HEK293 (cell line): Measurements from ENCODE around the gene TNKS1BP1.

Experiments
- ZBTB7A ChIP-seq: fragments of 450-650 bp; formaldehyde crosslinking; IDR thresholded peaks from 2 replicates; pipeline ENCODE4 v1.5.1; 2016; ENCODE audit warnings: low read depth, missing biosample characterization, missing genetic modification characterization
- ZNF140 ChIP-seq: fragments of 450-650 bp; formaldehyde crosslinking; IDR thresholded peaks from 2 replicates; pipeline ENCODE4 v1.5.1; 2016; ENCODE audit warnings: missing biosample characterization, missing genetic modification characterization
- ZNF391 ChIP-seq: fragments of 450-650 bp; formaldehyde crosslinking; IDR thresholded peaks from 2 replicates; pipeline ENCODE4 v1.5.1; 2016; ENCODE audit warnings: low read depth, missing biosample characterization, missing genetic modification characterization, borderline replicate concordance
- ZNF629 ChIP-seq: fragments of 450-650 bp; formaldehyde crosslinking; IDR thresholded peaks from 2 replicates; pipeline ENCODE4 v1.5.1; 2017; ENCODE audit warnings: missing biosample characterization, missing genetic modification characterization
- TF ChIP-seq, protein P1 (sequence below): fragments of 450-650 bp; formaldehyde crosslinking; IDR thresholded peaks from 2 replicates; pipeline ENCODE4 v1.5.1; 2016; ENCODE audit warnings: missing biosample characterization, missing genetic modification characterization, low read depth
- TF ChIP-seq, protein P2 (sequence below): fragments of 450-650 bp; formaldehyde crosslinking; IDR thresholded peaks from 2 replicates; pipeline ENCODE4 v1.5.1; 2016; ENCODE audit warnings: missing biosample characterization, missing genetic modification characterization
- TF ChIP-seq, protein P3 (sequence below): fragments of 450-650 bp; formaldehyde crosslinking; IDR thresholded peaks from 2 replicates; pipeline ENCODE4 v1.5.0; 2017; ENCODE audit warnings: missing biosample characterization, missing genetic modification characterization, borderline replicate concordance
- TF ChIP-seq, protein P4 (sequence below): IDR thresholded peaks from 2 replicates; pipeline ENCODE4 v1.6.1; 2011; ENCODE audit warnings: mild to moderate bottlenecking, low read depth, low read length, borderline replicate concordance
- TF ChIP-seq, protein P5 (sequence below): fragments of 450-650 bp; formaldehyde crosslinking; IDR thresholded peaks from 2 replicates; pipeline ENCODE4 v1.5.1; 2016; ENCODE audit warnings: missing biosample characterization, missing genetic modification characterization

DNA sequence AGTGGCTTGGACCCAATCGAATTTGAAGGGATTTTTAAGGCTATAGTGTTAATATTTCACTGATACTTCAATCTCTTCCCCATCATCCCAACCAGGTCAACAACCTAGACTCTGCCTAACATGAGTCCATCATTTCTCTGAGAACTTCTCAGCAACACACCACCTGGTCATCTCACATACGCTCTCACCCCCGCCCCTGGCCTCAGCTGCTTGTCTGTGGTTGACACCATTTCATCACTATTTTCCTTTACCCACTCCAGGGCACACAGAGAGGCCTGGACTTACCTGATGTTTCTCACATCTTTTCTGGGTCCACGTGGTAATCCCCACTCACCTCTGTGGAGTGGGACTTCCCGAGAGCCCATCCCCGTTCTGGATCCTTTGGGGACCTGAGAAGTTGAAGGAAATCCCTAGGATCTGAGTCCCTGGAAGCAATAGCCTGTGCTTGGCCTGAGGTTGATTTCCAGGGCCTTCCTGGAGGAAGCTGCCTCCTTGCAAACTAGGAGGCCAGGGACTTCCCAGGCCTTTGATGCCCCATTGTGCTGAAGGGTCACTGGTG, 16.6 kb upstream of the TNKS1BP1 start:
- TF ChIP-seq, protein P1, sequence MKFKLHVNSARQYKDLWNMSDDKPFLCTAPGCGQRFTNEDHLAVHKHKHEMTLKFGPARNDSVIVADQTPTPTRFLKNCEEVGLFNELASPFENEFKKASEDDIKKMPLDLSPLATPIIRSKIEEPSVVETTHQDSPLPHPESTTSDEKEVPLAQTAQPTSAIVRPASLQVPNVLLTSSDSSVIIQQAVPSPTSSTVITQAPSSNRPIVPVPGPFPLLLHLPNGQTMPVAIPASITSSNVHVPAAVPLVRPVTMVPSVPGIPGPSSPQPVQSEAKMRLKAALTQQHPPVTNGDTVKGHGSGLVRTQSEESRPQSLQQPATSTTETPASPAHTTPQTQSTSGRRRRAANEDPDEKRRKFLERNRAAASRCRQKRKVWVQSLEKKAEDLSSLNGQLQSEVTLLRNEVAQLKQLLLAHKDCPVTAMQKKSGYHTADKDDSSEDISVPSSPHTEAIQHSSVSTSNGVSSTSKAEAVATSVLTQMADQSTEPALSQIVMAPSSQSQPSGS (tag by site-specific recombination), result no peak
- TF ChIP-seq, protein P2, sequence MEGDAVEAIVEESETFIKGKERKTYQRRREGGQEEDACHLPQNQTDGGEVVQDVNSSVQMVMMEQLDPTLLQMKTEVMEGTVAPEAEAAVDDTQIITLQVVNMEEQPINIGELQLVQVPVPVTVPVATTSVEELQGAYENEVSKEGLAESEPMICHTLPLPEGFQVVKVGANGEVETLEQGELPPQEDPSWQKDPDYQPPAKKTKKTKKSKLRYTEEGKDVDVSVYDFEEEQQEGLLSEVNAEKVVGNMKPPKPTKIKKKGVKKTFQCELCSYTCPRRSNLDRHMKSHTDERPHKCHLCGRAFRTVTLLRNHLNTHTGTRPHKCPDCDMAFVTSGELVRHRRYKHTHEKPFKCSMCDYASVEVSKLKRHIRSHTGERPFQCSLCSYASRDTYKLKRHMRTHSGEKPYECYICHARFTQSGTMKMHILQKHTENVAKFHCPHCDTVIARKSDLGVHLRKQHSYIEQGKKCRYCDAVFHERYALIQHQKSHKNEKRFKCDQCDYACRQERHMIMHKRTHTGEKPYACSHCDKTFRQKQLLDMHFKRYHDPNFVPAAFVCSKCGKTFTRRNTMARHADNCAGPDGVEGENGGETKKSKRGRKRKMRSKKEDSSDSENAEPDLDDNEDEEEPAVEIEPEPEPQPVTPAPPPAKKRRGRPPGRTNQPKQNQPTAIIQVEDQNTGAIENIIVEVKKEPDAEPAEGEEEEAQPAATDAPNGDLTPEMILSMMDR, result no peak
- TF ChIP-seq, protein P3, sequence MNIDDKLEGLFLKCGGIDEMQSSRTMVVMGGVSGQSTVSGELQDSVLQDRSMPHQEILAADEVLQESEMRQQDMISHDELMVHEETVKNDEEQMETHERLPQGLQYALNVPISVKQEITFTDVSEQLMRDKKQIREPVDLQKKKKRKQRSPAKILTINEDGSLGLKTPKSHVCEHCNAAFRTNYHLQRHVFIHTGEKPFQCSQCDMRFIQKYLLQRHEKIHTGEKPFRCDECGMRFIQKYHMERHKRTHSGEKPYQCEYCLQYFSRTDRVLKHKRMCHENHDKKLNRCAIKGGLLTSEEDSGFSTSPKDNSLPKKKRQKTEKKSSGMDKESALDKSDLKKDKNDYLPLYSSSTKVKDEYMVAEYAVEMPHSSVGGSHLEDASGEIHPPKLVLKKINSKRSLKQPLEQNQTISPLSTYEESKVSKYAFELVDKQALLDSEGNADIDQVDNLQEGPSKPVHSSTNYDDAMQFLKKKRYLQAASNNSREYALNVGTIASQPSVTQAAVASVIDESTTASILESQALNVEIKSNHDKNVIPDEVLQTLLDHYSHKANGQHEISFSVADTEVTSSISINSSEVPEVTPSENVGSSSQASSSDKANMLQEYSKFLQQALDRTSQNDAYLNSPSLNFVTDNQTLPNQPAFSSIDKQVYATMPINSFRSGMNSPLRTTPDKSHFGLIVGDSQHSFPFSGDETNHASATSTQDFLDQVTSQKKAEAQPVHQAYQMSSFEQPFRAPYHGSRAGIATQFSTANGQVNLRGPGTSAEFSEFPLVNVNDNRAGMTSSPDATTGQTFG, result no peak
- TF ChIP-seq ZNF140, result no peak
- TF ChIP-seq, protein P4, sequence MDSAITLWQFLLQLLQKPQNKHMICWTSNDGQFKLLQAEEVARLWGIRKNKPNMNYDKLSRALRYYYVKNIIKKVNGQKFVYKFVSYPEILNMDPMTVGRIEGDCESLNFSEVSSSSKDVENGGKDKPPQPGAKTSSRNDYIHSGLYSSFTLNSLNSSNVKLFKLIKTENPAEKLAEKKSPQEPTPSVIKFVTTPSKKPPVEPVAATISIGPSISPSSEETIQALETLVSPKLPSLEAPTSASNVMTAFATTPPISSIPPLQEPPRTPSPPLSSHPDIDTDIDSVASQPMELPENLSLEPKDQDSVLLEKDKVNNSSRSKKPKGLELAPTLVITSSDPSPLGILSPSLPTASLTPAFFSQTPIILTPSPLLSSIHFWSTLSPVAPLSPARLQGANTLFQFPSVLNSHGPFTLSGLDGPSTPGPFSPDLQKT, result no peak
- no peak for TF ChIP-seq ZBTB7A (tag by site-specific recombination)
- TF ChIP-seq ZNF629 (tag by site-specific recombination), result no peak
- TF ChIP-seq, protein P5, sequence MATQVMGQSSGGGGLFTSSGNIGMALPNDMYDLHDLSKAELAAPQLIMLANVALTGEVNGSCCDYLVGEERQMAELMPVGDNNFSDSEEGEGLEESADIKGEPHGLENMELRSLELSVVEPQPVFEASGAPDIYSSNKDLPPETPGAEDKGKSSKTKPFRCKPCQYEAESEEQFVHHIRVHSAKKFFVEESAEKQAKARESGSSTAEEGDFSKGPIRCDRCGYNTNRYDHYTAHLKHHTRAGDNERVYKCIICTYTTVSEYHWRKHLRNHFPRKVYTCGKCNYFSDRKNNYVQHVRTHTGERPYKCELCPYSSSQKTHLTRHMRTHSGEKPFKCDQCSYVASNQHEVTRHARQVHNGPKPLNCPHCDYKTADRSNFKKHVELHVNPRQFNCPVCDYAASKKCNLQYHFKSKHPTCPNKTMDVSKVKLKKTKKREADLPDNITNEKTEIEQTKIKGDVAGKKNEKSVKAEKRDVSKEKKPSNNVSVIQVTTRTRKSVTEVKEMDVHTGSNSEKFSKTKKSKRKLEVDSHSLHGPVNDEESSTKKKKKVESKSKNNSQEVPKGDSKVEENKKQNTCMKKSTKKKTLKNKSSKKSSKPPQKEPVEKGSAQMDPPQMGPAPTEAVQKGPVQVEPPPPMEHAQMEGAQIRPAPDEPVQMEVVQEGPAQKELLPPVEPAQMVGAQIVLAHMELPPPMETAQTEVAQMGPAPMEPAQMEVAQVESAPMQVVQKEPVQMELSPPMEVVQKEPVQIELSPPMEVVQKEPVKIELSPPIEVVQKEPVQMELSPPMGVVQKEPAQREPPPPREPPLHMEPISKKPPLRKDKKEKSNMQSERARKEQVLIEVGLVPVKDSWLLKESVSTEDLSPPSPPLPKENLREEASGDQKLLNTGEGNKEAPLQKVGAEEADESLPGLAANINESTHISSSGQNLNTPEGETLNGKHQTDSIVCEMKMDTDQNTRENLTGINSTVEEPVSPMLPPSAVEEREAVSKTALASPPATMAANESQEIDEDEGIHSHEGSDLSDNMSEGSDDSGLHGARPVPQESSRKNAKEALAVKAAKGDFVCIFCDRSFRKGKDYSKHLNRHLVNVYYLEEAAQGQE (tag by site-specific recombination), result no peak
- TF ChIP-seq ZNF391 (tag by site-specific recombination), result no peak
